Kidney (tissue), 14 donors: ENCODE results near the gene LONP2. TPM values are rescaled to one million over a fixed set of nuclear protein-coding genes. Genes with fewer than 3 reads are reported as not detected.
A peak's percentile ranks its signal among the peaks of the same experiment; 100 is the strongest.

ENCODE experiments used
- DNase-seq, 5 donors: peaks; one replicate each; pipeline ENCODE4 v3.0.0-alpha.2; 2013 to 2020
- FAIRE-seq: peaks from 2 replicates; lab custom pipeline; 2012; peaks lifted over from hg19 to GRCh38; lab: Jason Lieb, UNC
- H3K27ac ChIP-seq, 2 donors: one replicate each; pipeline ENCODE4 v1.7.0; 2013; ENCODE audit warnings: low read depth in 2 of 2, low read length in 2 of 2, inconsistent platforms in 1 of 2
- H3K27me3 ChIP-seq: one replicate; pipeline ENCODE4 v1.7.1; 2013; ENCODE audit warnings: low read length, inconsistent platforms; ENCODE audit not compliant: control insufficient read depth, insufficient read depth
- H3K36me3 ChIP-seq, 3 donors: one replicate each; pipeline versions ENCODE4 v1.7.0 to v1.7.1; 2013; ENCODE audit warnings: low read length in 3 of 3, control low read depth in 1 of 3, inconsistent platforms in 1 of 3; ENCODE audit not compliant: insufficient read depth in 3 of 3, control insufficient read depth in 2 of 3
- H3K4me1 ChIP-seq, 3 donors: one replicate each; pipeline versions ENCODE4 v1.7.0 to v1.7.1; 2013; ENCODE audit warnings: low read length in 3 of 3, inconsistent platforms in 1 of 3, low read depth in 1 of 3; ENCODE audit not compliant: control insufficient read depth in 2 of 3, insufficient read depth in 2 of 3
- H3K4me3 ChIP-seq, 3 donors: one replicate each; pipeline versions ENCODE4 v1.7.0 to v1.8.1; 2013; ENCODE audit warnings: low read length in 3 of 3, control low read depth in 1 of 3, inconsistent platforms in 1 of 3
- H3K9ac ChIP-seq, 3 donors: one replicate each; pipeline versions ENCODE4 v1.7.0 to v1.7.1; 2013; ENCODE audit warnings: low read length in 3 of 3, control low read depth in 1 of 3, inconsistent platforms in 1 of 3
- H3K9me3 ChIP-seq, 3 donors: one replicate each; pipeline versions ENCODE4 v1.7.0 to v1.7.1; 2013; ENCODE audit warnings: low read length in 3 of 3, control low read depth in 1 of 3, inconsistent platforms in 1 of 3; ENCODE audit not compliant: control insufficient read depth in 2 of 3, insufficient read depth in 1 of 3
- CTCF ChIP-seq: IDR thresholded peaks from 3 replicates; pipeline ENCODE4 v1.5.1; 2012; ENCODE audit warnings: mild to moderate bottlenecking, moderate library complexity, borderline replicate concordance; ENCODE audit not compliant: insufficient read depth; ENCODE audit errors: extremely low read depth
- intact Hi-C: fragments of 100-400 bp; cut with DNase I; formaldehyde crosslinking; loops from one replicate; pipeline ENCODE4 v1.11.1; 2022
- polyA plus RNA-seq: library from polyadenylated mRNA; stranded (reverse); fragments of 350-450 nt; fragmentation: Illumina TruSeq; extraction: RNeasy Lipid Tissue Mini Kit (QIAGEN cat#74804); gene quantifications from one replicate; pipeline ENCODE4 v1.2.3, GENCODE V29; 2014; ENCODE audit warnings: low read depth, low replicate concordance; ENCODE audit not compliant: insufficient read depth
- total RNA-seq: library from RNA; stranded (reverse); fragmentation: NEBNext Ultra II Directional; extraction: Animal tissue kit (Norgen Biotek cat#: 25700); gene quantifications from one replicate; pipeline ENCODE4 v1.2.1, GENCODE V29; 2021
- donor health status: control.
- donor health status: control.
- donor health status: control.
- donor health status: control.
- donor health status: control.
- donor health status: DM: yes; HTN: yes; CAD: no.
- donor health status: Normal renal cell carcinoma (clear cell type).

LONP2 gene
- total and polyA plus RNA-seq, 2 donors from 2014 or later: 24.8 to 77.1 TPM

- Histone ChIP-seq H3K36me3 (peaks cover 3 to 14% (median 5%) of the 10 kb centered on the region in 3 donors), H3K27me3 (no peaks in the 10 kb centered on the region), H3K27ac (peak overlapping the region in 1 of 2 donors; percentile 28), H3K9me3 (no peaks in the 10 kb centered on the region), H3K4me3 (no peak overlapping the region), H3K9ac (no peak overlapping the region), H3K4me1 (no peaks in the 10 kb centered on the region)
- FAIRE-seq: no peak
- no peak for DNase-seq
- intact Hi-C loops: no loop called here
- TF ChIP-seq CTCF: no peak
Observed at GRCh38 chr16:48272837-48273421, 28.8 kb downstream of the LONP2 start.

- no peak overlapping the region for H3K27ac ChIP-seq
- no peak for FAIRE-seq
Observed at GRCh38 chr16:48274476-48274875, 30.4 kb downstream of the LONP2 start.

GRCh38 chr16:48276102-48276501, 32.0 kb downstream of the LONP2 start:
- Histone ChIP-seq H3K9me3 (no peaks in the 10 kb centered on the region), H3K27me3 (no peaks in the 10 kb centered on the region), H3K27ac (peak overlapping the region in 1 of 2 donors; percentile 42), H3K4me1 (no peaks in the 10 kb centered on the region), H3K9ac (no peak overlapping the region), H3K4me3 (no peak overlapping the region), H3K36me3 (peaks cover 5 to 7% (median 7%) of the 10 kb centered on the region in 3 donors)
- intact Hi-C loops: no loop called here
- DNase-seq: no peak
- FAIRE-seq: no peak
- no peak for TF ChIP-seq CTCF

More at GRCh38 chr16:48274476-48274875, 30.4 kb downstream of the LONP2 start:
- TF ChIP-seq CTCF: no peak
- H3K27me3 ChIP-seq: no peaks in the 10 kb centered on the region
- no peaks in the 10 kb centered on the region for H3K9me3 ChIP-seq
- DNase-seq: no peak
- peaks cover 3 to 14% (median 7%) of the 10 kb centered on the region in 3 donors for H3K36me3 ChIP-seq
- intact Hi-C loops: no loop called here
- no peaks in the 10 kb centered on the region for H3K4me1 ChIP-seq
- no peak overlapping the region for H3K9ac ChIP-seq
- no peak overlapping the region for H3K4me3 ChIP-seq
